ENCODE results near the gene PDAP1. TPM values are rescaled to one million over a fixed set of nuclear protein-coding genes. Genes with fewer than 3 reads are reported as not detected.

PDAP1 gene
- total RNA-seq, 1 experiment from 2014 or later = 200 TPM

DNA sequence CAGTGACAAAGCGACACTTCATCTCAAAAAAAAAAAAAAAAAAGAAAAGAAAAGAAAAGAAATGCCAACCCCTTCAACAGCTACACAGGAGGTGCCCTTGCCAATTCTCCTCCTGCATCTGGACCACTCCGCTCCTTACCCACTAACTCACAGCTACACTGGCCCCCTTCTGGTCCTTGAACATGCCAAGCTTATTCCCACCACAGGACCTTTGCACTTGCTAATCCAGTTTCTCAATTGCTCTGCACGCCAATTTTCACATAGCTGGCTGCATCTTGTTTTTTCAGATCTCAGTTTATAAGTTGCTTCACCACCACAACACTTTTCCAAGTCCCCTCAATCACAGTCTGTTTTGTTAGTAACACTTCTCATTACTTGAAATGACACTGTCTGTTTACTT lies 5.5 kb downstream of the PDAP1 start:
- no peaks in the 10 kb centered on the region for H3K27me3 Mint-ChIP-seq (ENCODE audit: insufficient read depth, unreplicated experiment)
- H3K4me1 Mint-ChIP-seq (ENCODE audit: insufficient read depth, unreplicated experiment) = peaks cover 20% of the 10 kb centered on the region
- intact Hi-C loops (cut with micrococcal nuclease) = no loop called here
- no peaks in the 10 kb centered on the region for H3K9me3 Mint-ChIP-seq (ENCODE audit: unreplicated experiment)
- TF ChIP-seq, protein P1, sequence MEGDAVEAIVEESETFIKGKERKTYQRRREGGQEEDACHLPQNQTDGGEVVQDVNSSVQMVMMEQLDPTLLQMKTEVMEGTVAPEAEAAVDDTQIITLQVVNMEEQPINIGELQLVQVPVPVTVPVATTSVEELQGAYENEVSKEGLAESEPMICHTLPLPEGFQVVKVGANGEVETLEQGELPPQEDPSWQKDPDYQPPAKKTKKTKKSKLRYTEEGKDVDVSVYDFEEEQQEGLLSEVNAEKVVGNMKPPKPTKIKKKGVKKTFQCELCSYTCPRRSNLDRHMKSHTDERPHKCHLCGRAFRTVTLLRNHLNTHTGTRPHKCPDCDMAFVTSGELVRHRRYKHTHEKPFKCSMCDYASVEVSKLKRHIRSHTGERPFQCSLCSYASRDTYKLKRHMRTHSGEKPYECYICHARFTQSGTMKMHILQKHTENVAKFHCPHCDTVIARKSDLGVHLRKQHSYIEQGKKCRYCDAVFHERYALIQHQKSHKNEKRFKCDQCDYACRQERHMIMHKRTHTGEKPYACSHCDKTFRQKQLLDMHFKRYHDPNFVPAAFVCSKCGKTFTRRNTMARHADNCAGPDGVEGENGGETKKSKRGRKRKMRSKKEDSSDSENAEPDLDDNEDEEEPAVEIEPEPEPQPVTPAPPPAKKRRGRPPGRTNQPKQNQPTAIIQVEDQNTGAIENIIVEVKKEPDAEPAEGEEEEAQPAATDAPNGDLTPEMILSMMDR (IDR thresholded peaks at IDR 0.05; ENCODE audit: unreplicated experiment) = no peak
- no peak for DNase-seq (ENCODE audit: unreplicated experiment)
- H3K4me3 Mint-ChIP-seq (ENCODE audit: unreplicated experiment) = no peak overlapping the region
- no TSS peak for BruUV-seq (replicated peaks)
- ChIA-PET POLR2A (no interaction called here), CTCF (interaction anchor here (0.6 kb wide), 1 partner anchor 38 kb away, joined by 4 read pairs; no protein-coding TSS in a partner anchor)
- H3K27ac Mint-ChIP-seq (ENCODE audit: low read depth, unreplicated experiment) = peak overlapping the region; percentile 21
- peaks cover 73% of the 10 kb centered on the region for H3K36me3 Mint-ChIP-seq (ENCODE audit: insufficient read depth, unreplicated experiment)

DNA sequence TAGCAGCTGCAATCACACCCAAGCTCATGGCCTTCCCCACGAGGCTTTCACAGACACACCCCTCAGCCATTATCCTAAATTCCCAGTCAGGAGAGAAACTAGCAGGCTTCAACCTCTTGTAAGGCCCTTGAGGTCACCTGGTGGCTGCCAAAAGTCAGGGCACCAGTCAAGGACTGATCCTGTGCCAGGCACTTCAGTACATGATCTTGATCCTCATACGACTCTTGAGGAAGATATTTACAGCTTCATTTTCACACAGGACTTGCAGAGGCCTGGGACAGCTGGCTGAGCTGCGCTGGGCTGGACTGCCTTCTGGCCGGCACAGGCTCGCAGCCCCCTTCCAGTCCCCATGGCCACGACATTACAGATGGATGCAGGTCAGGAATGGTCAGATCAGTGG lies 8.8 kb downstream of the PDAP1 start:
- peak overlapping the region; percentile 29 for H3K27ac Mint-ChIP-seq (ENCODE audit: low read depth, unreplicated experiment)
- no peak overlapping the region for H3K4me3 Mint-ChIP-seq (ENCODE audit: unreplicated experiment)
- H3K9me3 Mint-ChIP-seq (ENCODE audit: unreplicated experiment) = no peaks in the 10 kb centered on the region
- H3K4me1 Mint-ChIP-seq (ENCODE audit: insufficient read depth, unreplicated experiment) = peaks cover 8% of the 10 kb centered on the region
- H3K27me3 Mint-ChIP-seq (ENCODE audit: insufficient read depth, unreplicated experiment) = no peaks in the 10 kb centered on the region
- H3K36me3 Mint-ChIP-seq (ENCODE audit: insufficient read depth, unreplicated experiment) = peaks cover 100% of the 10 kb centered on the region
- intact Hi-C loops (cut with micrococcal nuclease) = no loop called here
- TF ChIP-seq, protein P1 (IDR thresholded peaks at IDR 0.05; ENCODE audit: unreplicated experiment) = no peak
- BruUV-seq (replicated peaks) = no TSS peak
- no peak for DNase-seq (ENCODE audit: unreplicated experiment)
- ChIA-PET POLR2A (interaction anchor here (0.6 to 3.5 kb wide), 4 partner anchors 9 to 952 kb away, joined by 3 to 31 read pairs (median 3); partner anchors contain the start of genes BUD31, CYP3A43 and PDAP1), CTCF (interaction anchor here (0.6 to 1.6 kb wide), 2 partner anchors 8 to 212 kb away, joined by 4 to 6 read pairs; no protein-coding TSS in a partner anchor)

DNA sequence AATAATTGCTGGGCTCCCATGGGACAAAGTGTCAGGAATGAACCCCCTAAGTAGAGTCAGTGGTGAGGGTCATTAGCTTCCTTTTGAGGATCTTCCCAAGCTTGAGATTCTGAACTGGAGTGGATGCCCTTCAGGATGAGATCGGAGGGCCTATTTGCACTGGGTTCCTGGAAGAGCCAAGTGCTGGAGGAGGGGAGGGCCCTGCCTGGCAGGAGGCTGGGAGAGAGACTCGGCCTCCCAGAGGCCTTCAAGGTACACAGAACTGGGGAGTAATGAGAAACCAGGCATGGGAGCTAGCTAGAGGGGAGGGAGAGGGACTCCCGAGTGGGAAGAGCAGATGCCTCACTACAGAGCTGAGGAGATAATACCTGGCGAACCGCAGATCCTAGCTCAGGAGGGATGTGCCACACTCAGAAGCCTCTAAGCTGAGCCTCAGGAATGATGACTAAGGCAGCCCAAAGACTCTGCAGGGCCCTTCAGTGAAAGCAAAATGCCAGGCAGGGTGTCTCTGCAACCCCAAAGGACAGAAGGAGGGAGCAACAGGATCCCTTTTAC lies 9.4 kb downstream of the PDAP1 start:
- CTCF ChIA-PET = interaction anchor here (1.6 kb wide), 1 partner anchor 8 kb away, joined by 6 read pairs; no protein-coding TSS in a partner anchor
- peaks cover 100% of the 10 kb centered on the region for H3K36me3 Mint-ChIP-seq (ENCODE audit: insufficient read depth, unreplicated experiment)
- TF ChIP-seq, protein P1 (IDR thresholded peaks at IDR 0.05; ENCODE audit: unreplicated experiment) = no peak

DNA sequence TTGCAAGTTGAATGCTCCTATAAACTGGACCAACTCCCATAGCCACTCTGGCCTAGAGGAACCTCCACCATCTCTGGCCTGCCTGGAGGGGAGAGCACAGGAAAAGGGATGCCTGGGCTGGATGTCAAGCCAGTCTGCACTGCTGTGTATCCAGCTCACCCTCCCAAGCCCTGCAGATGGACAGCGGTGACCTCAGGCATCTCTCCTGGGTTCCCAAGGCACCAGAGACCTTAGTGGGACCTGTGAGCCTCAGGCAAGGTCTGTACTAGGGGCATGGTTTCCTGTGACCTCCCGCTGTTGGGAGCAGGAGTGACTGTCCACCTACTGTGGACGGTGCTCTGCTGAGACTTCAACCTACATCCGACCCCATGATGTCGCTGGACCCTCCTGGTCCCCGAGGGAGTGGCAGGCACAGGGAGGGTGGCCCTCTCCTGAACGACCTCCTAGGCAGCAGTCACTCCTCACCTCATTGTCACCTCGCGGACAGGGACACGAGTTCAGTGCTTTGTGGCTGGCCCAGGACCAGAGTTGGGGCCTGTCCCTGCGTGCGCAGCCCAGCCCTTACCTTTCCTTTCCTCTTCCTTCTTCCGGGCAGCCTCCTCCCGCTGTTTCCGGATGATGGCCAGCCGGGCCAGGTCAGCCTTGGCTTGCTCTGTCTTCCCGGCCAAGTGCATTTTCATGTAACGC lies 11.0 kb downstream of the PDAP1 start:
- no peaks in the 10 kb centered on the region for H3K4me1 Mint-ChIP-seq (ENCODE audit: insufficient read depth, unreplicated experiment)
- no peaks in the 10 kb centered on the region for H3K27me3 Mint-ChIP-seq (ENCODE audit: insufficient read depth, unreplicated experiment)
- BruUV-seq (replicated peaks) = no TSS peak
- TF ChIP-seq, protein P1 (IDR thresholded peaks at IDR 0.05; ENCODE audit: unreplicated experiment) = no peak
- no peak overlapping the region for H3K4me3 Mint-ChIP-seq (ENCODE audit: unreplicated experiment)
- intact Hi-C loops (cut with micrococcal nuclease) = no loop called here
- ChIA-PET CTCF (no interaction called here), POLR2A (no interaction called here)
- no peaks in the 10 kb centered on the region for H3K9me3 Mint-ChIP-seq (ENCODE audit: unreplicated experiment)
- DNase-seq (ENCODE audit: unreplicated experiment) = no peak
- H3K36me3 Mint-ChIP-seq (ENCODE audit: insufficient read depth, unreplicated experiment) = peaks cover 96% of the 10 kb centered on the region
- H3K27ac Mint-ChIP-seq (ENCODE audit: low read depth, unreplicated experiment) = no peak overlapping the region

More for the DNA sequence above, 9.4 kb downstream of the PDAP1 start:
- H3K27ac Mint-ChIP-seq (ENCODE audit: low read depth, unreplicated experiment) = peak overlapping the region; percentile 29
- peaks cover 2% of the 10 kb centered on the region for H3K4me1 Mint-ChIP-seq (ENCODE audit: insufficient read depth, unreplicated experiment)
- no peaks in the 10 kb centered on the region for H3K27me3 Mint-ChIP-seq (ENCODE audit: insufficient read depth, unreplicated experiment)
- no peak overlapping the region for H3K4me3 Mint-ChIP-seq (ENCODE audit: unreplicated experiment)
- intact Hi-C loops (cut with micrococcal nuclease) = no loop called here
- H3K9me3 Mint-ChIP-seq (ENCODE audit: unreplicated experiment) = no peaks in the 10 kb centered on the region
- POLR2A ChIA-PET = interaction anchor here (0.6 to 3.5 kb wide), 2 partner anchors 9 to 34 kb away, joined by 3 to 31 read pairs; partner anchors contain the start of genes BUD31 and PDAP1
- no TSS peak for BruUV-seq (replicated peaks)
- DNase-seq (ENCODE audit: unreplicated experiment) = no peak
